Neural cell (in vitro differentiated cells): ENCODE results near the gene PTPRT.

Experiments
- EP300 ChIP-seq: fragments of 450-650 bp; conservative IDR thresholded peaks from 2 replicates; pipeline ENCODE4 v1.6.1; 2014; ENCODE audit warnings: antibody characterized with exemption, mild to moderate bottlenecking, moderate library complexity; ENCODE audit not compliant: poor library complexity, severe bottlenecking
- EZH2 ChIP-seq: fragments of 200-600, 300-800 bp; shearing (Covaris generic), sonication (generic); IDR thresholded peaks from 2 replicates; pipeline ENCODE4 v1.6.1; 2014; ENCODE audit warnings: antibody characterized with exemption, low read length, borderline replicate concordance, mild to moderate bottlenecking; ENCODE audit not compliant: insufficient read depth, poor library complexity, severe bottlenecking
- MXI1 ChIP-seq: fragments of 450-650 bp; conservative IDR thresholded peaks from 2 replicates; pipeline ENCODE4 v1.6.1; 2014; ENCODE audit warnings: antibody characterized with exemption, mild to moderate bottlenecking; ENCODE audit not compliant: poor library complexity, severe bottlenecking
- POLR2AphosphoS5 ChIP-seq: IDR thresholded peaks from 2 replicates; pipeline ENCODE4 v1.6.1; 2012
- RAD21 ChIP-seq: fragments of 450-650 bp; conservative IDR thresholded peaks from 2 replicates; pipeline ENCODE4 v1.6.1; 2014; ENCODE audit warnings: antibody characterized with exemption, mild to moderate bottlenecking, moderate library complexity
- SMC3 ChIP-seq: fragments of 450-650 bp; conservative IDR thresholded peaks from 2 replicates; pipeline ENCODE4 v1.6.1; 2014; ENCODE audit warnings: antibody characterized with exemption, mild to moderate bottlenecking, moderate library complexity; ENCODE audit not compliant: poor library complexity
- TAF1 ChIP-seq: IDR thresholded peaks from 2 replicates; pipeline ENCODE4 v1.6.1; 2012; ENCODE audit warnings: low read depth
- TF ChIP-seq, protein P1 (sequence below): fragments of 450-650 bp; IDR thresholded peaks from 2 replicates; pipeline ENCODE4 v1.5.1; 2014; ENCODE audit warnings: antibody characterized with exemption, mild to moderate bottlenecking, moderate library complexity; ENCODE audit not compliant: poor library complexity, severe bottlenecking

GRCh38 chr20:42652266-42652665 is 537.4 kb downstream of the PTPRT start:
- TF ChIP-seq, protein P1, sequence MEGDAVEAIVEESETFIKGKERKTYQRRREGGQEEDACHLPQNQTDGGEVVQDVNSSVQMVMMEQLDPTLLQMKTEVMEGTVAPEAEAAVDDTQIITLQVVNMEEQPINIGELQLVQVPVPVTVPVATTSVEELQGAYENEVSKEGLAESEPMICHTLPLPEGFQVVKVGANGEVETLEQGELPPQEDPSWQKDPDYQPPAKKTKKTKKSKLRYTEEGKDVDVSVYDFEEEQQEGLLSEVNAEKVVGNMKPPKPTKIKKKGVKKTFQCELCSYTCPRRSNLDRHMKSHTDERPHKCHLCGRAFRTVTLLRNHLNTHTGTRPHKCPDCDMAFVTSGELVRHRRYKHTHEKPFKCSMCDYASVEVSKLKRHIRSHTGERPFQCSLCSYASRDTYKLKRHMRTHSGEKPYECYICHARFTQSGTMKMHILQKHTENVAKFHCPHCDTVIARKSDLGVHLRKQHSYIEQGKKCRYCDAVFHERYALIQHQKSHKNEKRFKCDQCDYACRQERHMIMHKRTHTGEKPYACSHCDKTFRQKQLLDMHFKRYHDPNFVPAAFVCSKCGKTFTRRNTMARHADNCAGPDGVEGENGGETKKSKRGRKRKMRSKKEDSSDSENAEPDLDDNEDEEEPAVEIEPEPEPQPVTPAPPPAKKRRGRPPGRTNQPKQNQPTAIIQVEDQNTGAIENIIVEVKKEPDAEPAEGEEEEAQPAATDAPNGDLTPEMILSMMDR: no peak
- TF ChIP-seq EP300 (no peak), POLR2AphosphoS5 (no peak), EZH2 (no peak), RAD21 (no peak), TAF1 (no peak), SMC3 (no peak), MXI1 (no peak)
